HG03159 (cell line): Measurements from ENCODE around the gene NOS3.
A peak's percentile ranks its signal among the peaks of the same experiment; 100 is the strongest.

Source experiments
- ATAC-seq: cut with Tn5 transposase; IDR thresholded peaks from one replicate; pipeline ENCODE4 v1.9.1; 2021; ENCODE audit warnings: mild to moderate bottlenecking, moderate library complexity; ENCODE audit not compliant: unreplicated experiment

Gene NOS3

DNA sequence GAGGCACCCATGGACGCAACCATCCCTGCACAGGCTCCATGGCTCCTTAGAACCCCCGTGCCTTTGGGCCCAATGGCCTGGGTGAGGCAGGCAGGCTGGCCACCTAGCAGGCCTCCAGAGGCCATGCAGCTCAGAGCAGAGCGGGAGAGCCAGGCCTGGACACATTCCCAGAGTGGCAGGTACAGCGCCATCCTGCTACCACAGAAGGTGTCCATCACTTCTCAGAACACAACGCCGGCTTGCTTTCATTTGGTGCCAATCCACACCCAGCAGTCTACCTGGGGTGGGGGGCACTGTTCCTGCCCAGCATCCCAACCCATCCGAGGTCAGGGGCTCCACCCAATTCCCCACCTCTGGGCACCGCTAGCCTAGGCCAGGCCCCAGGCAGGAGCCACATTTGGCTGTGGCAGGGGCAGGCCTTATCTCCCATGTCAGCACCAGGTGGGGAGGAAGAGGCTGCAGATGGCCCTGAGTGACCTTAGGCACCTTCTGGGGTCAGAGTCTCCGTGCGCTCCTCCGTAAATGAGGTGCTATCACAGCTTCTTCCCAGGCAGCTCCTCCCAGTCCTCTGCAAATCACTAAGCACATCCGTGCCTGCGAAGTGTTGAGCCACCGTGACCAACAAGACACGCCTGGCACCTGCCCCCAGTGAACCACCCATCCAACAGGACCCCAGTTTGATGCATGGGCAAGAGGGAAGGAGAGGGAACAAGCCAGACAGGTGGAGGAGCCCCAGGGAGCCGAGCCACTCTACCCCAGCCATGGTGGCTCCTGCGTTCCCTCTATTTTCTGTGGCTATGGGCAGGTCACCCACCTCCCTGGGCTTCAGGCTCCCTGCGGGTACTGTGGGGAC is 26.9 kb upstream of the NOS3 start:
- ATAC-seq, result no peak

DNA sequence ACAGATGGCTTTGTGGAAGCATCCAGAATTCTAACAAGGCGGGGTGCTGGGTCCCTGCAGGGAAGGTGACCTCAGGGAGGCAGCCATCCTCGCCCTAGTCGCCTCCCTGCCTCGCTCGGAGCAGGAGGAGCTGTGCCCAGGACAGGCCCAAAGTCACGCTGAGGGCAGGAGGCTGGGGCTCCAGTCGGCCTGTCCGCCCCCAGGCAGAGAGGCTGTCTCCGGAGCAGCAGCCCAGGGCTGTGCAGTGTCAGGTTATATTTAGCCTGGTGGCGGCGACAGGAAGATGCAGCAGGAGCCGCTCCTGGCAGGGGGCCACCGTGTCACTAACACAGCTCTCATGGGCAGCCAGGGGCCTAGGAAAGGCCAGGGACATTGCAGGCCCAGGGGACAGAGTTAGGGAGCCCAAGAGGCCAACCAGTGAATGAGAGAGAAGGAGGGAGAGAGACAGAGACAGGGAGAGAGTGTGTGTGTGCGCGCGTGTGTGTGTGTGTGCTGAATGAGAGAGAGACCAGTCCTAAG is 26.2 kb upstream of the NOS3 start:
- ATAC-seq, result no peak

DNA sequence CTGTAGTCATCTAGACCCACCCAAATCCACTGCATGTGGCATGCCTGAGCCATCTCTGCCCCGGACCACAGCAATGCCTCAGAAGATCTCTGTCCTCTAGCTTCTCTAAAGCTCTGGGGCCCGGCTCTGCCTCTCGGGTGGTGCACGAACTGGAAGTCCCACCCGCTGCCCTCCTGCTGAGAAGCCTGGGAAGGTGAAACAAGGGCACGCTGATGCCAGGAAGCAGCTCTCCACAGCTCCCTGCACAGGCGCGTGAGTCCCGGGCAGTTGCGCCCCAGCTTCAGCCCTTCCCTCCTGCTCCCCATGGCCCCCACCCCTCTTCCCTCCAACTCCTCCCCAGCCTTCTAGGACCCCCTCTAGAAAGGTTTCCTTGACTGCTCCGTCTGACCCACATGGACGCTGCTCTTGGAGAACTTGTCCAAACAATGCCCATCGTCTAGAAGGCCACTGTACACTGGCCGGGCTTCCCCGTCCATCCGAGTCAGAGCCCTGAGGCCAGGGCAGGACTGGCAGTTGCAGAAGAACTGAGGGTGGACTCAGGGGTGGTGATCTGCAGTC is 25.5 kb upstream of the NOS3 start:
- no peak for ATAC-seq

DNA sequence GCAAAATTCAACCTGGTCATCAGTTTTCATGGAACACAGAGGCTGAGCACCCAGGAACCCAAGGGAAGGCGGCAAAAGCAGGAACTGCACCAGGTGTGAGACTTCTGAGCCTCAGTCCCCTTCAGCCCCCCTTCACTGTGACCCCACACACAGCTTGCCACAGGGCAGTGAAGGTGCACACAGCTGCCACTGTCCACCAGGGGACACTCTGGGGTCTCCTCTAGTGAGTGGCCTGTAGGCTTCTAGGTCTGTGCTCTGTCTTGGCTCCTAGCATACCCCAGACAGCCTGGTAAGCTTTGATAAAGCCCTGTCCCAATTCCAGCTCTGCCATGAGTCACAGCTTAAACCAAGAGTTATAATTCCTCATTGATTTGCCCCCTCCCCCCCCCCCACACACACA is 24.8 kb upstream of the NOS3 start:
- ATAC-seq, result no peak

DNA sequence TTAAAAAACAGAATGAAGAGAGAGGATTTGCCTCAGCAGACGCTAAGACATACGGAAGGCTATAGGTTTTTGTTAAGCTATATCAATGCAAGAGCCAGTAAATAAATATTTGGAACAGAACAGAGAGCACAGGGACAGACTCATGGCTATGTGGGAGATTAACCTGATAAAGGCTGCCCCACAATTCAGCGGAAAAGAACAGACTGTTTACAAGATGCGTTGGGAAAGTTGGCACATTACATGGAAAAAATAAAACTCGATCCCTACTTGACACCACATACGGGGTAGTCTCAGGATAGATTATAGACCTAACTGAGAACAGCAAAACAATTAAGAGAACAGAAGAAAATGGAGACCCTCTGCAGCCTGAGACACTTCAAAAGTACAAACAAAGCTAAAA is 23.5 kb upstream of the NOS3 start:
- no peak for ATAC-seq

DNA sequence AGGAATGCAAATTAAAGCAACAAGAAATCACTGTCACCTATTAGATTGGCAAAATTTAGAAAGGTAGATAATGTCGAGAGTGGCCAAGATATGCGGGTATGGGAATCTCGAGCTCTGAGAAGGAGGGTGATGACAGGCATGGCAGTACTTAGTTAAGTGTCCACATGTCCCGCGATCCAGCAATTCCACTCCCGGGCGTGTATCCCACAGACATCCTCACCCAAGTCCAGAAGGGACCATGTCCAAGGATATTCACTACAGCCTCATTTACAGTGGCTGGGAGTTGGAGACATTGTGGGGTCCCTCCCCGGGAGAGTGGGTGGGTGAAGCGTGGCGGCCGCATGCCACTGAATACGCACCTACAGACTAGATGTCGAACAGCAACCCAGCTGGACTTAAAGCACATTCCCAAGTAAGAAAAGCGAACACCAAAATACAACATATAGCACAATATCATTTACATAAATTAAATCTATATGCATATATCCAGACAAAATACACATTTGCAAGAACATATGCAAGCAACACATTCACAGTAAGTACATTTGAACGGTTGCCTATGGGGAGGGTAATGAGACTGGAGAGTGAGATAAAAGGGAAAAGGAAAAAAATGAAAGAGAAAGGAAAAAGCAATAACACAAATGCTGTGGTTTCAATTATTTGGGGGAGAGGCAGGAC is 22.6 kb upstream of the NOS3 start:
- ATAC-seq, result no peak

DNA sequence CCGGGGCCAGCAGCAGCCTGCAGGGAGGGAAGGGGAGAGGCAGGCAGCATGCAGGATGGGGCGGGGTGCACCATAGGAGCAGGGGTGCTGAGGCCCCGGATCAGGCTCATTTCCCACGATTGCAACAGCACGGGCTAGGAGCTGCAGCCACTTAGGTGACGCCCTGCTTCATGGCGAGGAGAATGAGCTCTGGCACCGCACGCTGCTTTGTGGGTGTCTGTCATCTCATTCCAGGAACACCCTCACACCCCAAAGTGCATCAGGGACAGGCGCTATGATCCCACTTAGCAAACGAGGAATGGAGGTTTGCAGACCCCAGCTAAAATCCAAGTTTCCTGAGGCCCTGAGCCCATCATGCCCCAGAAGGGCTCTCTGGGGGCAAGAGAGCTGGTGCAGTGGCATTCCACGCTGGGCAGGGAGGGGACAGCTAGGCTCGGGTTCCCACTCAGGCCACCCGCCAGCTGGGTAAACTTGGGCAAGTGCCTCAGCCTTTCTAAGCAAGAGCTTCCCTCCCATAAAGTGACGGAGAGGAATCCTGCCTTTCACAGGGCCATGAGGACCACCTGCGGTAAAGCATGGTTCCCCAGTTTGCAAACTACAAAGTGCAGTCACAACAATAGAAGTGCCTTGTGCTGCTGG is 22.0 kb upstream of the NOS3 start:
- ATAC-seq, result no peak

DNA sequence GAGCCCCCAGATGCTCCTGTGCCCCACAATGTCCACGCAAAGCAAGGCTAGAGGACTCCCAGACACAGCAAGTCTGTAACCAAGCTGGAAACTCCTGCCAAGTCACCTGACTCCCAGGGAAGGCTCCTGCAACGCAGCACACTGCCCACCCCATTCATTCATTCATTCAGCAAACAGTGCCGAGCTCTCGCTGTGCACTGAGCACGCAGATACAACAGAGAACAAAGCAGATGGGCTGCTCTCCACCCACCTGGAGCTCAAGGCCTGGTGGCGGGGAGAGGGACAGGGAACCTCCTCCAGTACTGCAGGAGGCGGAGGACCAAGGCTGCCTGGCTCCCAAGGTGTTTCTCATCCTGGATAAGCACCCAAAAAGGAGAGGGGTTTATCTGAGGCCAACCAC is 21.3 kb upstream of the NOS3 start:
- no peak for ATAC-seq

DNA sequence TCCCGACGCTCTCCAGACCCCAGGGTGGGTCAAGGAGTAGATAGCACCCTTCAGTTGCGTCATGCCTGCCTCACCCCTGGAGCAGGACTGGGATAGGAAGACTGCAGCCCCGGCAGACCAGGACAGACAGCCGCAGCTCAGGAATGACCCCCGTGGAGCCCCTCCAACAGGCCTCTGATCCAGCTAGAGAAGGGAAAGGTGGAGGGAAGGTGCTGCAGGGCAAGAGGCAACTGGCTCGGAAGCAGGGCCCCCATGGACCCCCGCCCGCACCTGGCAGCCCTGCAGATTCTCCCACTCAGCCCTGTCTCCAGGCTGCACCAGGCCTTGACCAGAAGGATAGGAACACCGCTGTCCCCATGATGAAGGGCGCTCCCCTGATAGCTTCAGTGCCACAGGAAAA is 20.4 kb upstream of the NOS3 start:
- ATAC-seq, result no peak

DNA sequence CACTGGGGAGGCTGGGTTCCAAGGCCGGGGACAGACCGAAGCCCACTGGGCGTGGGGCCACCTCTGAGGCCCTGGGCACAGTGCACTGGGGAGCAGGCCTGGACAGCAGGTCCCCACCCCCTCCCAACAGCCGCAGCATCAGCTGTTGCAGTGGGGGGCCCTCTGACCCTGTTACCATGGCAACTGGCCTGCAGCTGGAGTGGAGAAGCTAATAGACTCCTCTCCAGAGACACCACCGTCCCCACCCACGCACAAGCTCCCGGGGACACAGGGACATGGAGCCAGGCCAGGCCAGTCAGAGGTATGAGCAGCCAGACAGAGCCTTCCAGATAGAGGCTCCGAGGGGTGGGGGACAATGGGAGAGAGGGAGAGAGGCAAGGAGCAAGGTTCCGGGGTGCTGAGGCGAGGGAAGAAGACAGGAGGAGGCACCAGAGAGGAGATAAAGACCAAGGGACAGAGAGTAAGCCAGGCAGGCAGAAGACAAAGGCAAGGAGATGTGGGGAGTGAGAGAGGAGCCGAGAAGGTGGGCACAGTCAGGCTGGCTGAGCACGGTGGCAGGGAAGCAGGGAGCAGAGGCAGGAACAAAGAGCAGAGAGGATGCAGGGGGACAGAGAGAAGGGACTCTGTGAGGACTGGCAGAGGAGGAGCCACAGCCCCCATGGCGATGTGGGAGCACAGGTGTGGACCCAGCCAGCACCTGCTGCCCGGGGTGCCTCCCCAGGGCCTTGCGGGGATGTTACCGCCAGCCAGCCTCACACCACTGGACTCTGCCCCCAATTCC is 19.4 kb upstream of the NOS3 start:
- ATAC-seq, result no peak

DNA sequence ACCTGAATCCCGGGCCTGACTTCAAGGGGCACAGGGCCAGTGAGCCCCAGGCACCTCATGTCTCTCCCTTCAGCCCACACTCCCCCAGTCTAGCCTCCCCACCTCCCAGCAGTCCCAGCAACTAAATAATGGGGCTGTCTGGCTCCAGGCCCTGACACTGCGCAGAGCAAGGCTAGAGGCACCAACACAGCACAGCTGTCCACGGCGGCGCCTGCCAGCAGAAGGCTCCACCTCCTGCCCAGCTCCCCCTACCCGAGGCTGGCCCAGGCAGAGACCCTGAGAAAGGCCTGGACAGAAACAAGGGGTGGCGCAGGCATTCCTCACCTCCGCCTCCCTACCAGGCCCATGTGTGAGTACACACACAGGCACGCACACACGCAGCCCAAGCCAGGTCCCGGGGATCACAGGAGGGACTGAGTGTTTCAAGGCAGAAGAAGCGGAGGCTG is 18.8 kb upstream of the NOS3 start:
- ATAC-seq, result no peak

DNA sequence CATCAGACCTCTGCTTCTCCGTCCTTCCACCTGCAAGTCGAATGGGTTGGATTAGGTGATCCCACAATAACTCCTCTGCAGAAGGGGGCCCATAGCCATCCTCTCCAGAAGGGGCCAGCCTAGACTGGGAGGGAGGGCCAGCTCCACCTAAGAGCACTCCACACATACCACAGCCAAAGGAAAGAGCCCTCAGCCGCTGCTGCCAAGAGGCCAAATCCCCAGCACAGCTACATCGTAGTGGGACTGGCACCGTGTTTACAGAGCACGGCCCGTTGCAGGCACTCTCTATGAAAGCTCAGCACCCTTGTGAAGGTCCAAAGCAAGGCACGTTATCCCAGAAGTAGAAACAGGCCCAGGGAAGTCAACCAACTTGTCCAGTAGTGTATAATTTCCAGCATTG is 18.1 kb upstream of the NOS3 start:
- no peak for ATAC-seq

DNA sequence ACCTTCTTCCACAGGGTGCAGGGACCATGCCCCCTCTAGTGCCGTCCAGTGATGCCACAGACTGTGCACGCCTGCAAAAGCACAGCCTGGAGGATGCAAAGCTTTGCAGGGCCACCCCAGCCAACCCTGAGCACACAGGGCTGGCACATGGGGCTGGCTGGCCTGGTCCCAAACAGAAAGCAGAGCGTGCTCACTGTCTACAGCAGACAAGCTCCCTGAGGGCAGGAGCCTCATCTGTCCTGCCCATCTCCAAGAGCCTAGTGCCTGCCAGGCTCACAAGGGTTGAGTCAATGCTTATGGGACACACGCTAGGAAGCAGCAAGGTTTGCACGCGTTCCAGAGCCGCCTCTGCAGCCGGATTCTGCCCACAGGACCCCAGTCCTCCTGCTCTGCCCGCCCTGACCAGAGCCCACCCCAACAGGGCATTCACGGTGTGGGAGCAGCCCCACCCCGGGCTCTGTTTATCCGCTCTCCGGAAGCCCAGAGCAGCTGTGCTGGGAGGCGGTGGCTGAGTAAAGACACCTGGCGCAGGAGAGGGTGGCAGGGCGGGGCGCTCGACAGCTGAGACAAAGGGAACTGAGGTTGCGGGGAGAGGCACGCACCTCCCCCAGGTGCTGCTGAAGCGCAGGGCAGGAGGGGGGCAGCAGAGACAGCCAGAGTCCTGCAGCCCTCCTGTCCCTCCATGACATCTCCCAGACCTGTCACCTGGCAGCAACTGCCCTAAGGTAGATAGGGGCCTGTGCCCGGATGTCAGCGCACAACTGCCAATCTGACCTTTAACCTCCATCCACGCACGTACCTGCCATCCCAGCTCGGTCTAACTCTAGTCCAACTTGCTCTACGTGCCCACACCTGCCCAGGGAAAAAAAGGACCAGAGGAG is 17.0 kb upstream of the NOS3 start:
- ATAC-seq, result no peak

DNA sequence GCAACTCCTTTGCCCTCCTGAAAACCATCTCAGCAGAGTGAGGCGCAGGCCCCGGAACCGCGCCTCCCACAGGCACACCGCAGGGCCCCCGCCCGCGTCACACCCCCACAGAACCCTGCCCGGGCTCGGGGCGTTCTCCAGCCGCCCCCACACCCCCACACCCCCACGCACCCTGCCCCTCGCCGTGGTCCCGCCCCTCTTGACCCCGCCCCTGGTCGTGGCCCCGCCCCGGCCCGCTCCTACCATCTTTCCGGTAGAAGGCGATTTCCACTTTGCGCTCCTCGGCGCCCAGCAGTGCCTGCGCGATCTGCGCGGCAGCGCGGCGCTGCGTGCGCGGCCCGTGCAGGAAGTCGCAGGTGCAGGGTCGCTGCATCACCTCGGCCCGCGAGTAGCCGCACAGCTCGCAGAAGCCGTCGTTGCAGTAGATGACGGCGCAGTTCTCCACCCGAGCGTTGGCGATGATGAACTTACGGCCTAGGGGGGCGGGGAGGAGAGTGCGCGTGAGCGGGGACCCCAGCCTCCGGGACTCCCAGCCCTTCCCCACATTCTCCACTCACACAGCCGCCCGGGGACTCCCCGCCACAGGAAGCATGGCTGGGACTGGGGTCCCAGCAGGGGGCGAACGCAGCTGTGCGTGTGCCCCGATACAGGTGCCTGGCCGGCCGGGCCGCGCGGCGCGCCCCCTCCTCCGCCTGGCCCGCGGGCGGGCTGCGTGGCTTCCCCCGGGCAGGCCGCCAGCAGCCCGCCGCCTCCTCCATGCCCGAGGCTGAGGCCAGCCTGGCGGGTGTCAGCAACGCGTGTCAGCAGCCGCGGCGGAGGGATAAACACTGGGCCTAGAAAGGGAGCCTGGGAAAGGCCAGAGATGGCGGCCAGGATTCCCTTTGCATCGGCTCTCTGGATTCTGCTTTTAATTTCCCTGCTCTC is 16.1 kb upstream of the NOS3 start:
- peak; percentile 60 for ATAC-seq

DNA sequence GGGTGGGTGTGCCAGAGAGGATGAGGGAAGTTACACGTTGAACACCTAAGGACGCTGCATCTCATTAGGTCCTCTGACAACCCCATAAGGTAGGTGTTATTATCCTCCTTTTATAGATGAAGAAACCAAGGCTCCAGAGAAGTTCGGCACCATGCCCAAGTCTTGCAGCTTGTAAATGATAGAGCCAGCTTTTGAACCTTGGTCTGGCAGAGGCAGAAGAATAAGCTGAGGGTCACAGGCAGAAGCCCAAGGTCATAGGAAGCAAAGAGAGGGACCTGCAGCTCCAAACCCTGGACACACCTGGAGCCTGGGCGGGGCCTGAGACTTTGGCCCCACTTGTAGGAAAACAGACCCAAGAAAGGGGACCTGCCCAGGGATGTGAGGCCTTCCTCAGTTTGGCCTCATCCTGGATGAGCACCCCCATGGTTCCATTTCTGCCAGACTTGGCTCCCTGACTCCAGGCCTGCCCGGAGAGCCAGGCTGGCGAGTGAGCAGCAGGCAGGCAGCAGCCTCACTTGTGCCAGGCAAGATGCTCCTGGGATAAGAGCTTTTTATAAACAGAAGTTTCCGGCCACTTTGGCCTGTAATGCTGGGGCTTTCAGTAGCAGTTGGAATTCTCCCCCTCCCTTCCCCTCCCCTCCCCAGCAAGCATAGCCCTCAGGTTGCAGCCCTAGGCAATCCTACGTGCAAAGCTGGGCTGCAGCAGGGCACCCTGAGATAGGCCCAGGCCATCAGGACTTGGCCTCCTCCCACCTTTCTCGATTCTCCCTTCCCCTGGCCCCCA is 15.1 kb upstream of the NOS3 start:
- ATAC-seq, result no peak

DNA sequence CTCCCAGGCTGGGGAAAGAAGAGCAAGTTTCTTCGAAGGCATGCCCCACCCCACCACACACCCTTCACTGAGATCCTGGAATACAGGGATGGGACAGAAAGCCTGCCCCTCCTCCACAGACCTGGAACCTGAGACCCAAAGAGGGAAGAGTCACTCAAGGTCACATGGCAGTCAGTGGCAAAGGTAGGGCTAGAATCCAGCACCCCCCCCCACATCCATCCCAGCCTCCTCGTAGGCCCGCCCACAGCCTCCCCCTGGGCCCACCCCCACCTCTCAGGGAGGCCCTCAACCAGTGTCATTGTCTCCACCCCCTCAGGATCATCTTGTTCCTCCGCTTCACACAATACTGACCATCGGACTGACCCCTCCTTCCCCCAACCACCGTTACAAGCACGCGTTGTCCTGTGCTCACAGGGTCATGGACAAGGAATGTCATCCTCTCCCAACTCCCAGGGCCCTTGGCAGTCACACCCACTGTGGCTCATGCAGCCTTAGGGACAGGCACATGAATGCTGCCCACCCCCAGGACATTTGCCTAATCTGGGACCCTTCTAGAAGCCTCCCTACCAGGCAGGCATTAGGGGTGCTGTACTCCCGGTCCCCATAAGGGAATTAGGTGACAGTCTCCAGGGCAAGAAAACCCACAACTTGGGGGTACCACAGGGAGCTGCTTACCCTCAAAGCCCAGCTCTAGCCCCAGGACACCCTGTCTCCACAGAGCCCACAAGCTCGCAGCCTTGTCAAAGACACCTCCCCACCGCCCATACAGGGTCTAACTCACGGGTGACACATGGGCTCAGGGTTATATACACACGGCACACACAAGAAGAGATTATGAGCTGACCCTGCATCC is 14.1 kb upstream of the NOS3 start:
- no peak for ATAC-seq
